ENCODE data around the gene GPATCH1. TPM values are rescaled to one million over a fixed set of nuclear protein-coding genes. Genes with fewer than 3 reads are reported as not detected.
"Not testable (repeated sequence)": the region's sequence is repeated elsewhere in the genome, so short reads cannot be mapped to it uniquely, and the experiment has no call there.

GPATCH1 gene
- total RNA-seq, 1 experiment from 2014 or later: 5.9 TPM

DNA sequence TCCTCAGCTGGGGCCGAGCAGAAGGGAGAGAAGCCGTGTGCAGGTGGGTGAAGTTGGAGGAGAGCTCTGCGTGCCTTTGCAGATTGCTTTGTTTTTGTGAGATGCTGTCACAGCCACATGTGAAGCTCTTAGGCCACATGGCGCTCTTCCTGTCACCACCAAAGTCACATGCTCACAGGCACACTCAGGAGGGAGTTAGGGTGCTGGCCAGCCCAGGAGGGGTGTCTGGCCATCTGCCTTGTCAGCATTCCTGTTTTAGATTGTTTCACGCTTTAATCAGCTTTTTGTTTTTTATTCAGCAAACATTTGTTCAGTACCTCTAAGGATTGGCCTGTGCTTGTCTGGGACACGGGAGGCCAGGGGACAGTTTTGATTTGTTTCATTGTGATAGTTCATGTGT is 21.9 kb downstream of the GPATCH1 start:
- in situ Hi-C loops (cut with HindIII; ENCODE audit: low sequenced_read_pairs): no loop called here
- no peak for DNase-seq (ENCODE audit: low spot score)

GRCh38 chr19:33108161-33108560 is 27.2 kb downstream of the GPATCH1 start:
- in situ Hi-C loops (cut with HindIII; ENCODE audit: low sequenced_read_pairs): no loop called here
- no peak for DNase-seq (ENCODE audit: low spot score)

GRCh38 chr19:33110137-33110910 is 29.3 kb downstream of the GPATCH1 start:
- in situ Hi-C loops (cut with HindIII; ENCODE audit: low sequenced_read_pairs): no loop called here
- no peak for DNase-seq (ENCODE audit: low spot score)

- in situ Hi-C loops (cut with HindIII; ENCODE audit: low sequenced_read_pairs): no loop called here
Measured at GRCh38 chr19:33111587-33111986, 30.6 kb downstream of the GPATCH1 start.

GRCh38 chr19:33114312-33114711 is 33.3 kb downstream of the GPATCH1 start:
- DNase-seq (ENCODE audit: low spot score): no peak
- in situ Hi-C loops (cut with HindIII; ENCODE audit: low sequenced_read_pairs): no loop called here

More at GRCh38 chr19:33111587-33111986, 30.6 kb downstream of the GPATCH1 start:
- no peak for DNase-seq (ENCODE audit: low spot score)

- in situ Hi-C loops (cut with HindIII; ENCODE audit: low sequenced_read_pairs): no loop called here
- DNase-seq (ENCODE audit: low spot score): no peak
Measured at GRCh38 chr19:33117501-33117900, 36.5 kb downstream of the GPATCH1 start.

- in situ Hi-C loops (cut with HindIII; ENCODE audit: low sequenced_read_pairs): no loop called here
- no peak for DNase-seq (ENCODE audit: low spot score)
Measured at GRCh38 chr19:33118643-33119042, 37.7 kb downstream of the GPATCH1 start.

DNA sequence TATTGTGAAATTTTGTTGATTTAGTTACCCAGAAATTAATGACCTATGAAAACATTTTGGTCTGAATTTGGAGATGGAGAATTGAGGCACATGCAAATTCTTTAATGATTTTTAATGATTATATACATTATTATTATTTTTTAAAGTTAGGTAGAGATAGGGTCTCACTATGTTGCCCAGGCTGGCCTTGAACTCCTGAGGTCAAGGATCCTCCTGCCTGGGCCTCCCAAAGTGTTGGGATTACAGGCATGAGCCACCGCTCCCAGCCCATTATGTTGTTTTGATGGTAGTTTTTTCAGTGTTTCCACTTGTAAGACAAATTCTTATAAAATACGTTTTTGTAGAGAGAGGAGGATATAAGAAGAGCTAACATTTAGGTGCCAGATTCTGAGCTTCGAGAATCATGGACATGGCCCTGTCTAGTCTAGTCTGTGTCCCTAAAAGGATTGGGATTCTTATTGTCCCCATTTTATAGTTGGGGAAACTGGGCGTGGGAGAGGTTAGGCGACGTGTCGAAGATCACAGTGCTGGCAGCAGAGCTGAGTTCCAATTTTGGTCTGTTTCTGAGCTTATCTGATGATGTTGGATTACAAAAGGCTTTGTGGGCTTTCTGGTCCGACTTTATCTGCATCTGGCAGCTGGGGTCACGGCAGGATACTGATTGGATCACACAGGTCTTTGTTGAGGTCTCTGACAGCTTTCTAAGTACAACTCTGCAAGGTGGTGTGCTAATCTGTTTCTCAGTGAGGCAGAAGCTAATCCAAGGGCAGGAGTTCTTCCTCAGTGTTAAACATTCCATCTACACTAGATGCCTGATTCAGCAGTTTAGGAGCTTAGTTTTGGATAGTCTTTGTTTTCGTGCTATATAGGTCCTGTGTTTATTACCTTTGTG is 43.5 kb downstream of the GPATCH1 start:
- no peak for DNase-seq (ENCODE audit: low spot score)
- in situ Hi-C loops (cut with HindIII; ENCODE audit: low sequenced_read_pairs): no loop called here

DNA sequence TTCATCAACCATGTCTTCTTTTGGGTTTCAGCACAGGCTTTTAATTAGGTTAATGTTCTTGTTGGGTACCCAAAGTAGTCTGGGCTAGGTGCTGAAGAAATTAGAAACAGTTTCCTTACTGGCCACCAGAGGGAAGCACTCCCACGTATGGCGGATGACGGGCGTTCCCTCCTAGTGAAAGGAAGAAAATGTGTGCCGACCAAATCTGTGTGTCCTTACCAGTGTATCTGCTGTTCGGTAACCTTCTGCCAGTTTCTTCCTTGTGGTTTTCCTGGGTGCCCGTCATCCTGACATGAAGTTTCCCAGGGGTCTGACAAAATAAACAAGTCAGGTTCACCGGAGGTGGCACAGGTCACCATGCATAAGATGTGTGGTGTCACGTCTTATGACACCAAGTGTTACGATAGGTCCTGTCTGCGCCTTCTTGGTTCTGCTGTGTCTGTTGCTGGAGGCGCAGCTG is 45.0 kb downstream of the GPATCH1 start:
- peak; percentile 80 for DNase-seq (ENCODE audit: low spot score)
- in situ Hi-C loops (cut with HindIII; ENCODE audit: low sequenced_read_pairs): no loop called here

- in situ Hi-C loops (cut with HindIII; ENCODE audit: low sequenced_read_pairs); DNase-seq (ENCODE audit: low spot score): not testable (repeated sequence)
Measured at GRCh38 chr19:33126712-33127111, 45.7 kb downstream of the GPATCH1 start.

DNA sequence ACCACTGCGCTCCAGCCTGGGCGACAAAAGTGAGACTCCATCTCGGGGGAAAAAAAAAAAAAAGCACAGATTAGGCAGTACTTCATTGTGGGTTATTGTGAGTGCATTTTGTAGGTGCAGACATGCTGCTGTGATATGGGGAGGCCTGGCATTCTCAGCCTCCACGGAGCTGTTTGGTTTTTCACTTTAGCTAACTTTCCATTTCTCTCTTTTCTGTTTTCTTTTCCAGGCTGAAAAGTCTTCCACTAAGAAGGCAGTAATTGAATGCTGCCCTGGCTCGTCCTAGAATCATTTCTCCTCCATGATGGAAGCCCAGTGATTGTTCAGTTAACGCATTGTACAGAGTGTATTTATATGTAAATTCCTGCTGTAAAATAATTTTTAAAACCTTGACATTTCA is 48.9 kb downstream of the GPATCH1 start:
- DNase-seq (ENCODE audit: low spot score): no peak
- in situ Hi-C loops (cut with HindIII; ENCODE audit: low sequenced_read_pairs): no loop called here

DNA sequence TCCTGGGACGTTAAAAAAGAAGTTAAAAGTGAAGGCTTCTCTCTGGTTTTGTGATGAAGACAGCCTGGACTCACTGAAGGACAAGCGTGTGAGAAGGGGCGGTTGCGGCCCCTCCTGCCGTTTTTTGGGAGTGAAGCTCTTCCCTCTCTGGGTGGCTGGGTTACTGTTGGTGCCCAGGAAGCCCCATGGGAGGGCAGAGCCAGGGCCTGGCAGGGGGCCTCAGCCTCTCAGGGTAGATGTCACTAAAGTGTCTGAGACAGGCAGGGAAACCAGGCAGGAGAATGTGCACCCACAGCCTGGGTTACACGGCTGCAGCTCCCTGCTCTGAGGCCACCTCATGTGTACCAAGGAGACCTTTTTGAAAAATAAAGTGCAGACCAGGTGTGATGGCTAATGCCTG is 49.5 kb downstream of the GPATCH1 start:
- DNase-seq (ENCODE audit: low spot score): no peak
- in situ Hi-C loops (cut with HindIII; ENCODE audit: low sequenced_read_pairs): no loop called here

DNA sequence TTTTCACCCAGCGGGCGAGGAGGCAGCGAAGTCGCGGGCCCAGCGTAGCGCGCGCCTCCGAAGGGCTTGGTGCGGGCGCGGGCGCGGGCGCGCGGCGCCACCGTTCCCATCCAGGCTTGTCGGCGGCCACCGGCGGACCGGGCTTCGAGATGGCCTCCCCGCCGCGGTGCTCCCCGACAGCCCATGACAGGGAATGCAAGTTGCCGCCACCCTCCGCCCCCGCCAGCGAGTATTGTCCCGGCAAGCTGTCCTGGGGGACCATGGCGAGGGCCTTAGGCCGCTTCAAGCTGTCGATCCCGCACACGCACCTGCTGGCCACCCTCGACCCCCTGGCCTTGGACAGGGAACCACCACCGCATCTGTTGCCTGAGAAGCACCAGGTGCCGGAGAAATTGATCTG is 51.0 kb downstream of the GPATCH1 start, which contains the start of gene WDR88:
WDR88 (plus strand) TSS at position 94 of the 400 bp plus-strand sequence; CDS start at position 150, 56 bp downstream.
- in situ Hi-C loops (cut with HindIII; ENCODE audit: low sequenced_read_pairs): no loop called here
- DNase-seq (ENCODE audit: low spot score): no peak

DNA sequence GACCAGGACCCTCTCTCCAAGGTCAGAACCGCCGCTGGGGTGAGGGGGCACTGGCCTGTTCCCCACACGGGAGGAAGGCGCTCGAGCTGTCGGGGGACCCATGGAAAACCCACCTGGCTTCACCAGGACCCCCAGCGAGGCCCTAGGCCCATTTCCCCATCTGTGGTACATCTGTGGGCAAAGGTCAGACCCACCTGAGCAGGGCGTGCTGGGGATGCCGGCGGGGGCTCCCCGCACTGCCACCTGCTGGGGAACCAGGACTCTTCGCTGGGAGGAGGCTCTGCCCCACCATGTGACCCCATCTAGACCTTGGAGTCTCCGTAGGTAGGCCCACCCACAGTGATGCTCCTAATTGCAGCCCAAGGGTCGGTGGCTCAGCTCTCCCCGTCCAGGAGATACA is 51.4 kb downstream of the GPATCH1 start:
- no peak for DNase-seq (ENCODE audit: low spot score)
- in situ Hi-C loops (cut with HindIII; ENCODE audit: low sequenced_read_pairs): no loop called here

- no peak for DNase-seq (ENCODE audit: low spot score)
- in situ Hi-C loops (cut with HindIII; ENCODE audit: low sequenced_read_pairs): no loop called here
Measured at GRCh38 chr19:33133438-33134031, 52.6 kb downstream of the GPATCH1 start.

- DNase-seq (ENCODE audit: low spot score): no peak
- in situ Hi-C loops (cut with HindIII; ENCODE audit: low sequenced_read_pairs): no loop called here
Measured at GRCh38 chr19:33134571-33135041, 53.6 kb downstream of the GPATCH1 start.

DNA sequence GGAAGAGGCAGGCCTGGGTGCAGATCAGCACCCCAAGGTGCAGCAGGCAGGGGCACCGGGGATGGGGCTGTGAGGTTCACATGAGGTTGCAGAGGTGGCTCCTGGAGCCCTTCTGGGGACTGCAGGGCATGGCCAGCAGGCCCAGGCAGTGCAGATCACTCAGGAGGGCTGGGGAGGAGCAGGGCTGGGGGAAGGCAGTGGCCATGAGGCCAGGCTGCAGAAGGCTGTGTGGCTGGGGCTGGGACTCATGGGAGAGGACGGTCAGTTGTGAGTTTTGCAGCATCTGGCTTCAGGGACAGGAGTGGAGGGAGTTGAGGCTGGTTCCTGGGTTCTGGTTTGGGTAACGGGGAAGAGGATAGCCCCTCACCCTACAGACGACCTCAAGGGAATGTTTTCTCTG is 58.2 kb downstream of the GPATCH1 start:
- in situ Hi-C loops (cut with HindIII; ENCODE audit: low sequenced_read_pairs): no loop called here
- DNase-seq (ENCODE audit: low spot score): no peak

- peak; percentile 72 for DNase-seq (ENCODE audit: low spot score)
- in situ Hi-C loops (cut with HindIII; ENCODE audit: low sequenced_read_pairs): no loop called here
Measured at GRCh38 chr19:33143897-33144405, 63.0 kb downstream of the GPATCH1 start.

GRCh38 chr19:33146209-33146608 is 65.2 kb downstream of the GPATCH1 start:
- DNase-seq (ENCODE audit: low spot score): no peak
- in situ Hi-C loops (cut with HindIII; ENCODE audit: low sequenced_read_pairs): no loop called here

All from G401 (cell line).